HL-60 (cell line): ENCODE data around the gene UTP4.
A peak's percentile ranks its signal among the peaks of the same experiment; 100 is the strongest.

Source experiments
- CTCF ChIP-seq: IDR thresholded peaks from one replicate; pipeline ENCODE4 v1.5.1; 2011; ENCODE audit warnings: low read length, control low read depth, inconsistent platforms; ENCODE audit not compliant: insufficient read depth
- POLR2AphosphoS5 ChIP-seq: IDR thresholded peaks from 2 replicates; pipeline ENCODE4 v1.6.1; 2012; ENCODE audit warnings: low read depth
- REST ChIP-seq: IDR thresholded peaks from 2 replicates; pipeline ENCODE4 v1.6.1; 2012; ENCODE audit warnings: low read depth; ENCODE audit not compliant: insufficient replicate concordance
- SPI1 ChIP-seq: IDR thresholded peaks from 2 replicates; pipeline ENCODE4 v1.6.1; 2012; ENCODE audit warnings: low read depth, mild to moderate bottlenecking, borderline replicate concordance

- TF ChIP-seq POLR2AphosphoS5 (no peak), CTCF (peak; percentile 37), SPI1 (no peak), REST (no peak)
Observed at GRCh38 chr16:69123910-69124309, 8.5 kb upstream of the UTP4 start.
